Astrocyte (in vitro differentiated cells and primary cell): ENCODE results near the gene UNC80.

Experiments used
- CTCF ChIP-seq: IDR thresholded peaks from 2 replicates; pipeline ENCODE4 v1.5.1; 2011; ENCODE audit warnings: low read depth, mild to moderate bottlenecking, inconsistent platforms, low read length, moderate library complexity; ENCODE audit not compliant: insufficient read depth
- EZH2 ChIP-seq: IDR thresholded peaks from 2 replicates; pipeline ENCODE4 v1.6.1; 2012; ENCODE audit warnings: mild to moderate bottlenecking, low read length, inconsistent platforms; ENCODE audit not compliant: insufficient read depth

- TF ChIP-seq CTCF (no peak), EZH2 (no peak)
These were observed 103.6 kb downstream of the UNC80 start for GRCh38 chr2:209875270-209875669.
